ENCODE measurements around the gene AKAP6.

AKAP6 gene

GRCh38 chr14:32491416-32492016 lies 162.4 kb downstream of the AKAP6 start:
- no peak for DNase-seq

- DNase-seq = no peak
These were observed 163.4 kb downstream of the AKAP6 start for GRCh38 chr14:32492457-32492856.

DNA sequence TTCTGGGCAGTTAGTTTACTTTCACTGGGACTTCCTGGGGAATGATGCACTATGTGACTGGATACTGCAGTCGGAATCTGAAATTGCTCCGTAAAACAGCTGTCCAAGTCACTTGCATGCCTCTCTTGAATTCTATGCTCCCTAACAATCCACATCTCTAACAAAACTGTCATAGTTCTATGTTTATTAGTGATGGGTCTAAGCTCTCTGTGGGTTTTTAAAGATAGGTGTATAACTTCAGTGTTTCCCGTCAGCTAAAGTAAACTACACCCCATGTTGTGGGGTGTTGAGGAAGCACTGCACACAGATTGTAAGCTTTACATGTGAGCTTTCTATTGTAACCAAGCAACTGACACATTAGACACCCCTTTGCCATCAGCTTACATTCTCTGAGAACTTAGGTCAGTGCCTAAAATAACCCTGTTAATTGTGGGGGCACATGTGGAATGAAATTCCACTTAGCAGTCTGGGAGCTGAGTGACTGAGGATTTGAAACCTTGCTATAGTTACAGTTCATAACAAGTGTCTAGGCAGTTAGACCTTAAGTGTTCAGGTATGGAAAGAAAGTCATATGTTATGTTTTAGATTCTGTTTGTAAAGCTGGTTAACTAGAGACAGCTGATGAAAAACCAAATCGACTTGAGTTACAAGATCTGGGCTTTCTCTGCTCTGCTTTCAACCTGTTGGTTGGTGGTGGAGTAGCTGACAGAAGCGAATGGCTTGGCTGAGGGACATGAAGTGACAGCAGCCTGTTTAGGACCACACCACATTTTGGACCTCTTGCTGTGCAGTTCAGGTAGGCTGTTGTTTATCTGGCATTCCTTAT lies 165.7 kb downstream of the AKAP6 start:
- DNase-seq = no peak

DNA sequence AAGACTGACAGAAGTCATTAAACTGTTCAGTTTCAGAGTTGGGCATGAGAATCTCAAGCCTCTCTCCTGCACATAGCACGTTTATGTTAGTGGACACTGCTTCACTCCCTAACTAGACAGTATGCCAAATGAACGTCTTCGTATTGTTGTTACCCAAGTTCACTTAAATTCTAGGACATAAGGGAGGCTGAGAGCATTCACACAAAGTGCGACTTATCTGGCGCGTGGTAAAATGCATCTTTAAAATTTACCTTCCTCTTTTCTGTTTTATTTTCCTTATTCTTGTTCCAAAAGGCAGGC lies 166.3 kb downstream of the AKAP6 start:
- DNase-seq = no peak

- DNase-seq = no peak
These were observed 168.2 kb downstream of the AKAP6 start for GRCh38 chr14:32497248-32497647.

- DNase-seq = no peak
These were observed 178.2 kb downstream of the AKAP6 start for GRCh38 chr14:32507029-32507984.

DNA sequence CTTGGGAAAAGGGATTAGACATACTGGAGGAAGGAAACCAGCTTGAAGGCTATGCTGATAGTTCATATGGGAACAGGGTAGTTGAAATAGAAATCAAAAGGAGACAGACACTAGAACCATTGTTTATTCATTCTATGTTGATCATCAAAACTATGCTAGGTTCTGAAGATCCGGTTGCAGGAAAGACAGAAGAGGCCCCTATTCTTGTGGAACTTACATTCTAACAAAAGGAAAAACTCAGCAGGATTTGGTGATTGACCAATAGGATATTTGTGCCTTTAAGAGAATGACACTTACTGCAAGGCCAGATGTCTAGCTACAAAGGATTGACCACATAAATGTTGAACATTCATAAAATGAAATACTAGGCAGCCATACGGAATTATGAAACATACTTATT lies 179.2 kb downstream of the AKAP6 start:
- no peak for DNase-seq

DNA sequence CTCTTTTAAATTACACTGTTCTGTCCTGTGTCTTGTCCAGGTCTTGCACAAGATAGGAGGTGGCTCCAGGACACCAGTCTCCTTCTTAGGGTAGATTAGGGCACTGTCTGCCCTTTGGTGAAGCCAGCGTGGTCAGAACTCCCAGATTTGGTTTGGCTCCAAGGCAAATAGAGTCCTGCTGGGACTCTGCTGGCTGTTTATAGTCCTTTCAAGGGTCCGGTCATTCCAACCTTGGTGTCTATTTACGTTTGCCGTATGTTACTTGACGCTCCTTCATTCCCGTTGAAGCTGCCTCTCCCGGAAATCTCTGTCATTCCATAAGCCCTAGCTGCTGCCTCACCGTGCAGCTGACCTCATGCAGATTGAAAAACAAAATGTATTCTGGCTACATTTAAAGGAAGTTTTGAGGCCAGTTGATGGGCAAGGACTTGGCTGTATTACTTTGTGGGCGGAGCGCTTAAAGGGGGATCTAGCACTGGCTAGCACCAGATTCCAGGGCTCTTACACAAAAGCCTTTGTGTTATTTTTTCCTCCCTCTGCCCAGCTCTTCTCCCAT lies 180.6 kb downstream of the AKAP6 start:
- DNase-seq = no peak

- no peak for DNase-seq
These were observed 181.7 kb downstream of the AKAP6 start for GRCh38 chr14:32510815-32511214.

DNA sequence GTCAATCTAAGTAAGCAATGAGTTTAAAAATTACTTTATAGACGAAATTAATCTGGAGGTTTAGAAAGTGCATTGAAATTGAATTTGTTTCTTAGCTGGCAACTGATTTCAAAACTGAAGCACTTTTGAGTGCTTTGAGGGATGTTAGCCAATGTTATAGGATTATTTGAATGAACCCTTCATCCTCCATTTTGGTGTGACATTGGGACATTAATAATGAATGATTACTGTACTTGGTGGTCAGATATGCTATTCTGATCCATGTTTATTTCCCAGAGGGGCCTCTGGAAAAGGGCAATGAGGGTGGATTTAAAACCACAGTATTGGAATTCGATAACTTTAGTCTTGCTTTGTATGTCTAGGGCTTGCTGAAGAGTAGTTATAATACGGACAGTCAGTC lies 183.2 kb downstream of the AKAP6 start:
- no peak for DNase-seq

DNA sequence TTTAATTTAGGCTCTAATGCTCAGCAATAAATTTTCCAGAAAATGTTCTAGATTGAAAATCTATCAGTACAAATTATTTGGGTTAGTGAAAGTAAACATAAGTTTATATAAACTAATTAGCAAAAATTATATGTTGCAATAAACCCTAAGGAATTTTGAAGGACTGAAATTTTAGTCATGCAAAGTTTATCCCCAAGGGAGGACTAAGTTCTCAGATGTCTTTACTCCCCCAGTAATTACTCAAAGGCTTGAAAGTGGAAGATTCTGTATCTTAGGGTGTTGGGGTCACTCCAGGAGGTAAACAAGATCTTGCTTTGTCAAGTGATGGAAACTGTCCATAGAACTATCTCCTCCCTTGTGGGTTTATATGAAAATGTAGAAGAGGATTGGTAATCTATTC lies 183.7 kb downstream of the AKAP6 start:
- no peak for DNase-seq

GRCh38 chr14:32513571-32514009 lies 184.5 kb downstream of the AKAP6 start:
- DNase-seq = no peak

- no peak for DNase-seq
These were observed 185.1 kb downstream of the AKAP6 start for GRCh38 chr14:32514236-32514635.

- no peak for DNase-seq
These were observed 185.6 kb downstream of the AKAP6 start for GRCh38 chr14:32514681-32515080.

DNA sequence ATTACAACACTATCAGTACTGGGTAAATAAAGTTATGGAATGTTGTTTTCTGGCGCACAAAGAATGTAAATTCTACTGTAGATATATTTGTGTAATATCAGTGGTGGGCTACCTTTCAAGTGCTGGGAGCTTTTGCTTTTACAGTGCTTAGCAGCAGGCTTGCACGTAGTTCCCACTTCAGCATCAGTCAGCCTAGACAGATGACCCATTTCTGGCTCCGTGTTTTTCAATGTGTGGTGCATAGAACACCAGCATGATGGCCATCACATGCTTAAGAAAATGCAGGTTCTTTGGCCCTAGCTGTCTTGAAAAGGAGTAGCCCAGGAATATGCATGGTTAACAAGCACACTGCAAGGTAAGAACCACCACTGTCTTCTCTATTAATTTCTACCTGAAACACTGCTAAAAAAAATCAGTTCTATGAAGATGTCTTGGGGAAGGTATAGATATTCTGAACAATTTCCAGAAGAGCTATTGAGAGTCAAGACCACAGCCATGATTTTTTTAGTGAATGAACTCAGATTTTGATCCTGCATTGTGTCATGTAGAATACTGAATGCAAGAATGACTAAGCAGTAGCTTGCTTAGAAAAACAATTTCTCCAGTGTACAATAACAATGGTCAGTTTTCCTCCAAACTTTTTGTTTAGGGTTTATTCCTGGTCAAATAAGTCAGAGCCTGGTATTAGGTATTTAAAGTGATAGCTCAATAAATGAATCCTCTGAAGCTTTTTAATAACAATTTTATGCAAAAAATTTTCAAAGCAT lies 195.7 kb downstream of the AKAP6 start:
- DNase-seq = no peak

- no peak for DNase-seq
These were observed 196.5 kb downstream of the AKAP6 start for GRCh38 chr14:32525591-32525990.

DNA sequence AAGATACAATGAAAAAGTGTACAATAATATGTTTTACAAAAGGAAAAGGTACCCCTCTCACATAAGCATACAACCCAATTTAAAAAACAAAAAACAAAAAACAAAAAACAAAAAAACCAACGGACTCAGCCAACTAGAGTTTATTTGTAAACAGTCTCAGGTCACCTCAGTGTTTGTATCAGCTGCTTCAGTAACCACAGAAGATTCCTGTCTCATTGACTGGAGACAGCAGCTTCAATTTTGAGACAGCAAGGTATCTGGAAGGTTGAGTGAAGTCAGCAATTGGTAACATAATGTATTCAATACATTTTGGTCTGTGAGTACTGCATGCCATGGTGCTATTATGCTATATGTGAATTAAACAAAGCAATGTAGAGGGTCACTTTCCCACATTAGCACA lies 201.7 kb downstream of the AKAP6 start:
- no peak for DNase-seq

- no peak for DNase-seq
These were observed 202.9 kb downstream of the AKAP6 start for GRCh38 chr14:32531942-32532515.

- no peak for DNase-seq
These were observed 205.0 kb downstream of the AKAP6 start for GRCh38 chr14:32534145-32534544.

DNA sequence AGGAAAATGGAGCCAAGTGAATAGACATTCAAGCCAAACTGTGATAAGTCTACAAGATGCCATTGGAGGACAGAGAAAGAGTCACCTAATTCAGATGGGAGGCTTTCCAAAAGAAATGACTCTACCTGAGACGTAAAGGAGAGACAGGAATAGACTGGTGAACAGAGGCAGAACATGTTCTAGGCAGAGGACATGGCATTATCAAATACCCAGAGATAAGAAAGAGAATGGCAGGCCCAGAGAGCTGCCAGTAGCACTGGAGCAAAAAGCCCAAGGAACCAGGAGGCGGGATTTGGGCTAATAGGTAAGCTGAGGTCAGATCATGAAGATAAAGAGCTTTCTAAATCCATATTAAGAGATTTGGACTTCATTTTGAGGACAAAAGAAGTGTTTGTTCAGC lies 207.1 kb downstream of the AKAP6 start:
- no peak for DNase-seq

DNA sequence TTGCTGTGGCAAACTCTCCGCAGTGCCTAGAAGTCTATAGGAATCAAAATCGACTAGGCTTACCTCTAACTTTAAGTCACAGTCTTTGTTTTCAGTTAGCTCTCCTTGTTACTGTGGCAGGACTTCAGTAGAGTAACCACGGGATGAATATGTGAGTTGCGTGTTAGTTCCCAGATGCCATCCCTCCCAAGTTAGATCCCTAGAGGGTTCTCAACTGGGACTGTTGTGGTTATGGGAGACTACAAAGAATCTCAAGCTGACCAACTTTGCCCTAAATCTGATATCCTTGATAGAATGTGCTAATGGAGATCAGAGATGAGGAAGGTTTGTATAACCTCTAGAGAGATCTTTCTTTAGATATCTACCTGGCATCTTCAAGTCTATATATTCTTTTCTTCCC lies 208.1 kb downstream of the AKAP6 start:
- DNase-seq = no peak

GRCh38 chr14:32542507-32542906 lies 213.4 kb downstream of the AKAP6 start:
- DNase-seq = no peak

All from stimulated activated CD4-positive, alpha-beta T cell treated with anti-CD3 and anti-CD28 coated beads, Interleukin-2, amount 100 ng/mL, for 24 hours (primary cell).